ENCODE results near the gene SYT13. TPM values are rescaled to one million over a fixed set of nuclear protein-coding genes. Genes with fewer than 3 reads are reported as not detected.
"Not testable (repeated sequence)": the region's sequence is repeated elsewhere in the genome, so short reads cannot be mapped to it uniquely, and the experiment has no call there.

SYT13 gene
- total RNA-seq, 3 donors from 2014 or later, result 7.5 to 28.6 (median 22.7) TPM

DNA sequence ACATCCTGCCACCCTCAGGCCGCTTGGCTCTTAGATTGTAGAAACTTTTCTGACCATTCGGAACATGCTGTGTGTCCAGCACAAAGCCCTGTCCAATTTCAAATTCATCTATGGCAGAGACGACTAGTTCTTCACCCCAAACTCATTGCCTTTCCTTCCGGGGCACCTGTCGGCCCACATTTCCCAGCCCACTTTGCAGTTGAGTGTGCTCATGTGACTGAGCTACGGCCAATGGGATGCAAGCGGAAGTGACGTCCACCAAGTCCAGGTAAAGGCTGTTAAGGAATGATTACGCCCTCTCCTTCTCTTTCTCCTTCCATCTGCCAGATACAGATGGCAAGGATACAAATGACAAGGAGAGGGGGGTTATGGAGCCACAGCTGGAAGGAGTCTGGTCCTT lies 32.5 kb downstream of the SYT13 start:
- no peaks in the 10 kb centered on the region for H3K9me3 ChIP-seq
- no peak overlapping the region for H3K4me3 ChIP-seq
- H3K36me3 ChIP-seq (ENCODE audit: low read depth), result no peaks in the 10 kb centered on the region
- DNase-seq (no peak), ATAC-seq (no peak)
- H3K4me1 ChIP-seq (ENCODE audit: low read depth), result no peaks in the 10 kb centered on the region
- intact Hi-C loops (cut with DNase I, micrococcal nuclease), result no loop called here
- TF ChIP-seq, protein P1, sequence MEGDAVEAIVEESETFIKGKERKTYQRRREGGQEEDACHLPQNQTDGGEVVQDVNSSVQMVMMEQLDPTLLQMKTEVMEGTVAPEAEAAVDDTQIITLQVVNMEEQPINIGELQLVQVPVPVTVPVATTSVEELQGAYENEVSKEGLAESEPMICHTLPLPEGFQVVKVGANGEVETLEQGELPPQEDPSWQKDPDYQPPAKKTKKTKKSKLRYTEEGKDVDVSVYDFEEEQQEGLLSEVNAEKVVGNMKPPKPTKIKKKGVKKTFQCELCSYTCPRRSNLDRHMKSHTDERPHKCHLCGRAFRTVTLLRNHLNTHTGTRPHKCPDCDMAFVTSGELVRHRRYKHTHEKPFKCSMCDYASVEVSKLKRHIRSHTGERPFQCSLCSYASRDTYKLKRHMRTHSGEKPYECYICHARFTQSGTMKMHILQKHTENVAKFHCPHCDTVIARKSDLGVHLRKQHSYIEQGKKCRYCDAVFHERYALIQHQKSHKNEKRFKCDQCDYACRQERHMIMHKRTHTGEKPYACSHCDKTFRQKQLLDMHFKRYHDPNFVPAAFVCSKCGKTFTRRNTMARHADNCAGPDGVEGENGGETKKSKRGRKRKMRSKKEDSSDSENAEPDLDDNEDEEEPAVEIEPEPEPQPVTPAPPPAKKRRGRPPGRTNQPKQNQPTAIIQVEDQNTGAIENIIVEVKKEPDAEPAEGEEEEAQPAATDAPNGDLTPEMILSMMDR (IDR thresholded peaks at IDR 0.05), result no peak

DNA sequence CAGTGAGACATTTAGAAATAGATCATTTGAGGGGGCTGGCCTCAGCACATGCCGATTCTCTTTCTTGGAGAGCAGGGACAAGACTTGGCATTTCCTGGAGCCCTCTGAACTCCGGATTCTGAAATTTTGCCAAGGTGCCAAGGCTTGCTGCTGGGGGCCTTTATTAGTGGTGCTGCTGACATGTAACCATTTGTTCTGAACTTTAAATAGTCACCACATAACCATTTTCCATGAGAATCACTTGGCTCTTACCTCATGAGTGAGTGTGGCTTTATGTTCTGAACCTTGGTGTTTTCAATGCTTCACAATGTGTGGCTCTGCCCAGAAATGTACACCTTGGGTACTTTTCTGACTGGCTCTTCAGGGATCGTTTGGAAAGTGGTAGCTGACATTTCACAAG lies 33.3 kb downstream of the SYT13 start:
- TF ChIP-seq, protein P1 (IDR thresholded peaks at IDR 0.05), result no peak
- Histone ChIP-seq H3K4me1 (ENCODE audit: low read depth) (no peaks in the 10 kb centered on the region), H3K36me3 (ENCODE audit: low read depth) (no peaks in the 10 kb centered on the region), H3K9me3 (no peaks in the 10 kb centered on the region), H3K4me3 (no peak overlapping the region)
- no peak for DNase-seq
- ATAC-seq, result no peak
- intact Hi-C loops (cut with DNase I, micrococcal nuclease), result no loop called here

DNA sequence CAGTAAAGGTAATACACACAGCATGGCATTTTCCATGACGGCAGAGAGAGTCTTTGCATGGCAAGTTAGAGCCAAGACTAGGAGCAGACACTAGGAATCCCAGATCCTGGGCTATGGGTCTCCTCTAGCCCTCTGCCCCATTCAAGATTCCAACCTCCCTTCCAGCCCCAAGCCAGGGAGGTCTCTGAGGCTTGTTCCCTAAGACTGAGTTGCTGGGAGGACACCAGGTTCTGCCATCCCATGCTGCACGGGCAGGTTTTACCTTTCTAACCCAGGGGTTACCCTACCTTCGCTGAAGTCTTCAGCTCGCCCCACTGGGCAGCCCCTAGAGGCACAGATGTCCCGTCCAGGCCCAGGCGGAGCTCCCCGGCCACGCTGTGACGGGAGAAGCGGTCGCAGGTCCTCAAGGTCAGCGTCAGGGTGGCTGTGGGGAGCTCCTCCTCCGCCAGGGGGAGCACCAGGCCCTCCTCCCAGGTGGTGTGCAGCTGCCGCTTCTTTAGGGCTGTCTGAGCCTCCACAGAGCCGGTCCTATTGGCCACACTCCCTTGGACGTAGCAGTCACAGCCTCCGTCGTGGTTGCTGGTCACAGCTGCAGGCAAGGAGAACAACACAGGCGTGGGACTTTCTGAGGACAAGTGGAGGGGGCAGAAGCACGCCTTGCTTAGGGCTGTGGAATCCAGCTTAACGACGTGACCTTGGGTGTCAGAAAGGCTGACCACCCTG lies 33.8 kb downstream of the SYT13 start:
- Histone ChIP-seq H3K4me1 (ENCODE audit: low read depth) (no peaks in the 10 kb centered on the region), H3K36me3 (ENCODE audit: low read depth) (no peaks in the 10 kb centered on the region), H3K9me3 (no peaks in the 10 kb centered on the region), H3K4me3 (no peak overlapping the region)
- TF ChIP-seq, protein P1 (IDR thresholded peaks at IDR 0.05), result peak; percentile 71
- DNase-seq (peak; percentile 78 to 89 (median 89)), ATAC-seq (peak; percentile 99)
- intact Hi-C loops (cut with DNase I, micrococcal nuclease), result no loop called here

DNA sequence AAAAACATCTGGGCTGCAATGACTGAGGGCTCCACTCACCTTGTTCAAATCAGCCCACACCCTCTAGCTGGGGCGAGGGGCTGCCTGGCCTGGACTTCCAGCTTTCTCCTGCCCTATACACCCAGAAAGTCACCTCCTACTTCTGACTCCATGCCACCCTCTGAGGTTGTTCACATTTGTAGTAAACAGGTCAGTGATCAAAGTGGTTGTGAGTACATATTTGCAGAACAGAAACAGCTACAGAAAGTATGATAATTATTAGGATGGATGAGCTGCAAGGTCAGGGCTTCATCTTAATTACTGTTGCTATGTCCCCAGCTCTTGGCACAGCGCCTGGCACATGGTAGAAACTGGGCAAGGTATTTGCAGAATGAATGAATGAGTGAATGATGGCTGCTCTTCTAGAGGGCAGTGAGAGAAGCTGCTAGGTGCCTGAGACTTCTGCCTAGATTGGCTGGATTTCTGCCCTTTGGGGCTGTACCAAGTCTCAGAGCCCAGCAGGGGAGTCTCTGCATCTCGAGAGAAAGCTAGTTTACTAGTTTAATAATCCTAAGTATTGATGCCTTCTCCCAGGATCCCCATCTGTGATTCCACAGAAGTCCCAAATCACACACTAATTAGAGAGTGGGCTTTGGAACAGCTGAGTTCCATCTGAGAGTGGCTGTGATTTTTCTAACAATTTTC lies 36.0 kb downstream of the SYT13 start:
- TF ChIP-seq, protein P1 (IDR thresholded peaks at IDR 0.05), result no peak
- H3K4me3 ChIP-seq, result no peak overlapping the region
- DNase-seq (no peak), ATAC-seq (no peak)
- no peaks in the 10 kb centered on the region for H3K36me3 ChIP-seq (ENCODE audit: low read depth)
- no peaks in the 10 kb centered on the region for H3K9me3 ChIP-seq
- intact Hi-C loops (cut with DNase I, micrococcal nuclease), result no loop called here
- H3K4me1 ChIP-seq (ENCODE audit: low read depth), result no peaks in the 10 kb centered on the region

DNA sequence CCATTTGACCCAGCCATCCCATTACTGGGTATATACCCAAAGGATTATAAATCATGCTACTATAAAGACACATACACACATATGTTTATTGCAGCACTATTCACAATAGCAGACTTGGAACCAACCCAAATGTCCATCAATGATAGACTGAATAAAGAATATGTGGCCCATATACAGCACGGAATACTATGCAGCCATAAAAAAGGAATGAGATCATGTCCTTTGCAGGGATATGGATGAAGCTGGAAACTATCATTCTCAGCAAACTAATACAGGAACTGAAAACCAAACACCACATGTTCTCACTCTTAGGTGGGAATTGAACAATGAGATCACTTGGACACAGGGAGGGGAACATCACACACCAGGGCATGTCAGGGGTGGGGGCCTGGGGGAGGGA lies 36.8 kb downstream of the SYT13 start:
- intact Hi-C loops (cut with DNase I, micrococcal nuclease); H3K36me3 ChIP-seq (ENCODE audit: low read depth); DNase-seq; H3K4me1 ChIP-seq (ENCODE audit: low read depth); ATAC-seq; H3K4me3 ChIP-seq; H3K9me3 ChIP-seq: not testable (repeated sequence)

DNA sequence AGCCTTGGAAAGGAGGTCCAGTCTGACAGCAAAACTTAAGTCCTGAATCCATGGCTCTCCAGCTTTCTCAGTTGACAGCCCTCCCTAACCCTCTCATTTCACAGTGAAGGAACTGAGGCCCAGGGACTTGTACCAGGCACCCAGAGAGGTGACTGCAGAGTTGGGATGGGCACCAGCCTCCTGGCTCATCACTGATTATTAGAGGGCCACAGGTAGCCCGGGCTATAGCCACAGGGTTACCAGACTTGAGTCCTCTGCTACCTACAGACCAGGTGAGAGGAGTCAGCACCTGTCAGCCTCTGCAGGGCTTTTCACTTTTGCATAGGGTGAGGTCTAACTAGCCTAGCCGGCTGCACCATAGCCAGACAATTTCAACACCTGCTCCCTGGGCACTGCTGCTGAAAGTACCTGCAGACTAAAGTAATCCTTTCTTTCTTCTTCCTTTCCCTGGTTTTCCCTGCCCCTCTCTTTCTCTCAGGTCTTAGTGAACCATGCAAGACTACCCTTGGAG lies 37.6 kb downstream of the SYT13 start:
- intact Hi-C loops (cut with DNase I, micrococcal nuclease), result no loop called here
- DNase-seq, result no peak

More for the DNA sequence above, 37.6 kb downstream of the SYT13 start:
- no peak for ATAC-seq
- H3K4me1 ChIP-seq (ENCODE audit: low read depth), result no peaks in the 10 kb centered on the region
- no peaks in the 10 kb centered on the region for H3K36me3 ChIP-seq (ENCODE audit: low read depth)
- no peaks in the 10 kb centered on the region for H3K9me3 ChIP-seq
- H3K4me3 ChIP-seq, result no peak overlapping the region
- TF ChIP-seq, protein P1 (IDR thresholded peaks at IDR 0.05), result no peak

Measured in mucosa of descending colon (tissue), 3 donors.